Esophagus squamous epithelium (tissue), 5 donors: Measurements from ENCODE around the gene SFTPB. TPM values are rescaled to one million over a fixed set of nuclear protein-coding genes. Genes with fewer than 3 reads are reported as not detected.
A peak's percentile ranks its signal among the peaks of the same experiment; 100 is the strongest.

Source experiments
- DNase-seq: peaks from one replicate; lab custom pipeline; 2025; lab: John Stamatoyannopoulos, UW
- H3K27ac ChIP-seq, 4 donors: fragments of 200-600 bp; sonication (generic); one replicate each; pipeline ENCODE4 v1.5.1; 2016 to 2019; ENCODE audit warnings: mild to moderate bottlenecking in 1 of 4
- H3K27me3 ChIP-seq, 4 donors: fragments of 200-600 bp; sonication (generic); 1 replicate in 3 of 4; 2 replicates in 1 of 4; pipeline versions ENCODE4 v1.5.1 to v1.6.0; 2017 to 2021; ENCODE audit warnings: antibody characterized with exemption in 1 of 4
- H3K36me3 ChIP-seq, 3 donors: fragments of 200-600 bp; sonication (generic); one replicate each; pipeline ENCODE4 v1.5.1; 2016 to 2019
- H3K4me1 ChIP-seq, 3 donors: fragments of 200-600 bp; sonication (generic); one replicate each; pipeline ENCODE4 v1.5.1; 2017 to 2019
- H3K4me3 ChIP-seq, 4 donors: fragments of 200-600 bp; sonication (generic); 1 replicate in 3 of 4; 2 replicates in 1 of 4; pipeline ENCODE4 v1.5.1; 2016 to 2019; ENCODE audit warnings: mild to moderate bottlenecking in 2 of 4, moderate library complexity in 1 of 4
- H3K9me3 ChIP-seq, 3 donors: fragments of 200-600 bp; sonication (generic); one replicate each; pipeline ENCODE4 v1.5.1; 2016 to 2019
- CTCF ChIP-seq, 6 experiments: fragments of 450-650 bp in 4 of 6; fragments of 200-600 bp in 2 of 6; sonication (generic) in 2 of 6; IDR thresholded peaks; one replicate each; pipeline ENCODE4 v1.5.1; 2016 to 2019; ENCODE audit warnings: antibody characterized with exemption in 6 of 6, mild to moderate bottlenecking in 4 of 6, moderate library complexity in 4 of 6
- POLR2A ChIP-seq, 4 donors: fragments of 450-650 bp; IDR thresholded peaks; one replicate each; pipeline ENCODE4 v1.6.1; 2017; ENCODE audit warnings: antibody characterized with exemption in 4 of 4, mild to moderate bottlenecking in 4 of 4, moderate library complexity in 3 of 4
- WGBS, 2 donors: methylation state at CpG; one replicate each; pipeline ENCODE4 v1.1.5; 2018; 5-methylcytosine and 5-hydroxymethylcytosine counted together
- intact Hi-C: fragments of 100-400 bp; cut with DNase I; formaldehyde crosslinking; loops from one replicate; pipeline ENCODE4 v1.15.0; 2022
- total RNA-seq, 4 donors: library from RNA; depleted of rRNA; stranded (reverse); fragments of >200 nt; gene quantifications; one replicate each; pipeline ENCODE4 v1.1.0, GENCODE V29; 2016
- donor health status: DM: yes; HTN: yes; CAD: no.

The SFTPB gene
- total RNA-seq, 4 donors from 2014 or later = not detected

GRCh38 chr2:85678794-85679672 is 11.0 kb upstream of the SFTPB start:
- Histone ChIP-seq H3K4me1 (peaks cover 0 to 19% (median 12%) of the 10 kb centered on the region in 3 donors), H3K27ac (peak overlapping the region in 3 of 4 donors; percentile 8 to 62 (median 48)), H3K36me3 (no peaks in the 10 kb centered on the region), H3K27me3 (peaks cover 0 to 4% (median 0%) of the 10 kb centered on the region in 4 donors), H3K9me3 (no peaks in the 10 kb centered on the region), H3K4me3 (peak overlapping the region in 1 of 4 donors; percentile 42)
- TF ChIP-seq CTCF (IDR thresholded peaks at IDR 0.05) (peak; percentile 84 to 98 (median 94)), POLR2A (IDR thresholded peaks at IDR 0.05) (no peak)
- DNase-seq = peak; percentile 10
- intact Hi-C loops = no loop called here
- WGBS, 2 donors = 11 to 15% methylated on average over 9 to 18 of the region's 25 CpGs

GRCh38 chr2:85678377-85678776 is 10.4 kb upstream of the SFTPB start:
- Histone ChIP-seq H3K9me3 (no peaks in the 10 kb centered on the region), H3K36me3 (no peaks in the 10 kb centered on the region), H3K27me3 (peaks cover 0 to 4% (median 0%) of the 10 kb centered on the region in 4 donors), H3K27ac (peak overlapping the region in 1 of 4 donors; percentile 62), H3K4me3 (no peak overlapping the region), H3K4me1 (peaks cover 0 to 19% (median 12%) of the 10 kb centered on the region in 3 donors)
- no peak for DNase-seq
- intact Hi-C loops = no loop called here
- TF ChIP-seq POLR2A (IDR thresholded peaks at IDR 0.05) = no peak
- no peak for TF ChIP-seq CTCF (IDR thresholded peaks at IDR 0.05)
- WGBS, 2 donors = 54 to 84% methylated on average over 2 to 3 of the region's 3 CpGs

GRCh38 chr2:85675866-85676548 is 8.0 kb upstream of the SFTPB start:
- no peak for DNase-seq
- Histone ChIP-seq H3K36me3 (no peaks in the 10 kb centered on the region), H3K4me1 (peaks cover 0 to 19% (median 9%) of the 10 kb centered on the region in 3 donors), H3K27ac (no peak overlapping the region), H3K4me3 (no peak overlapping the region), H3K27me3 (peaks cover 0 to 4% (median 0%) of the 10 kb centered on the region in 4 donors), H3K9me3 (no peaks in the 10 kb centered on the region)
- WGBS, 2 donors = 74% methylated on average over 4 to 6 of the region's 6 CpGs
- TF ChIP-seq CTCF (IDR thresholded peaks at IDR 0.05) = no peak
- no peak for TF ChIP-seq POLR2A (IDR thresholded peaks at IDR 0.05)
- intact Hi-C loops = no loop called here

- WGBS, 2 donors = 83 to 86% methylated on average over 4 to 5 of the region's 6 CpGs
- Histone ChIP-seq H3K4me3 (no peak overlapping the region), H3K4me1 (peaks cover 0 to 19% (median 9%) of the 10 kb centered on the region in 3 donors), H3K27me3 (peaks cover 0 to 4% (median 0%) of the 10 kb centered on the region in 4 donors), H3K36me3 (no peaks in the 10 kb centered on the region), H3K27ac (no peak overlapping the region), H3K9me3 (no peaks in the 10 kb centered on the region)
- intact Hi-C loops = no loop called here
- no peak for TF ChIP-seq POLR2A (IDR thresholded peaks at IDR 0.05)
- TF ChIP-seq CTCF (IDR thresholded peaks at IDR 0.05) = no peak
- no peak for DNase-seq
Observed at GRCh38 chr2:85675427-85675826, 7.4 kb upstream of the SFTPB start.

GRCh38 chr2:85674417-85674816 is 6.4 kb upstream of the SFTPB start:
- Histone ChIP-seq H3K4me3 (no peak overlapping the region), H3K36me3 (no peaks in the 10 kb centered on the region), H3K27ac (peak overlapping the region in 1 of 4 donors; percentile 32), H3K9me3 (no peaks in the 10 kb centered on the region), H3K4me1 (peaks cover 0 to 11% (median 8%) of the 10 kb centered on the region in 3 donors), H3K27me3 (no peaks in the 10 kb centered on the region)
- no peak for DNase-seq
- TF ChIP-seq POLR2A (IDR thresholded peaks at IDR 0.05) (no peak), CTCF (IDR thresholded peaks at IDR 0.05) (no peak)
- 38 to 62% methylated on average over 1 to 2 of the region's 2 CpGs for WGBS, 2 donors
- intact Hi-C loops = no loop called here
